Measurements from ENCODE around the gene XDH. TPM values are rescaled to one million over a fixed set of nuclear protein-coding genes. Genes with fewer than 3 reads are reported as not detected.

Gene XDH
- total RNA-seq, 1 donor from 2014 or later: not detected

DNA sequence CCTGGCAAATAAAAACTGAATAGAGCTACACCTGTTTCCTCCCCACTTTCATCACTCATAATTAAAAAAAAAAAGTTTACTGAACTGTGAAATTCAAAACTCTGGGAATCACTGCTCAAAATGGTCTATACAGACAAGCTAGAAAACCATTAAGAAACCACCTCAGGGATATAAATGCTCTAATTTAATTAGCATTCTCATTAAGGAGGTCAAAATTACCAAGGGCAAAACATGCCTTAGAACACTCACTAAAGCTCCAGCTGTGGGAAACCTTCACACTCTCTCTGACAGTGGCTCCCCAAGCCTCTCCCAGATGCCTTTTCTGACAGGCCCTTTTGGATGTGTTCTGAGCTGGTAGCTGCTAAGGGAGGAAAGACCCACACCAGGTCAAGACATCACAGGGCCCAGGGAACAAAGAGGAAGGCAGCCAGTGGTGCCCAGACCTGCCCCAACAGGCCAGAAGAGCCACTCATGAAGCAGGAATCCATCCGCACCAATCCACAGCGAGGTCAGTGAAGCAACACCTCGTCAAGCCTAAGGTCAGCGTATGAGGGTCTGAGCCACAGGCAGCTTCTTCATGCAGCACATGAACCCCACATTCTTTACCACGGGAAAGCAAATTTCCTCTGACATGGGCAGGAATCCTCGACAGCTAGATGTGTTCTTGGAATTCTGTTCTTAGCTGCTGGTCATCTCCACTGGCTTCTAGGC is 35.6 kb downstream of the XDH start:
- DNase-seq (ENCODE audit: missing footprints) (no peak), ATAC-seq (no peak)
- intact Hi-C loops (cut with DNase I): no loop called here

DNA sequence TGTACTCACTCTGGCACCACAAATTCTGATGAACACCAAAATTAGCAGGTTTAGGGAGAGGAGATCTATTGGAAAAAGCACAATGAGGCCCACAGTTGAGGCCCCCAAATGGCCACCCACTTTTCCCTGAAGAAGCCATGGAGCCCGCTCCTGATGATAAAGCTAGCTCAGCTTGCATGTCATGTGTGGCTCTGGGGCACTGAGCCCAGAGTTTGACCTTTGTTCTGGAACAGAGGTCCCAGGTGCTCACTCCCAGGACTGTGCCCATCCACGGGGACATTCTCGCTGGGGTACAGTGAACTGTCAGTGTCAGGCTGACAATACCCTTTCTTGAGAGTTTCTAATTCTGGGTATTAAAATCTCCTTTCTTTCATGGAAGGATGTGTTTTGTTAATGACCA is 36.2 kb downstream of the XDH start:
- ATAC-seq (peak; percentile 68), DNase-seq (ENCODE audit: missing footprints) (no peak)
- intact Hi-C loops (cut with DNase I): no loop called here

DNA sequence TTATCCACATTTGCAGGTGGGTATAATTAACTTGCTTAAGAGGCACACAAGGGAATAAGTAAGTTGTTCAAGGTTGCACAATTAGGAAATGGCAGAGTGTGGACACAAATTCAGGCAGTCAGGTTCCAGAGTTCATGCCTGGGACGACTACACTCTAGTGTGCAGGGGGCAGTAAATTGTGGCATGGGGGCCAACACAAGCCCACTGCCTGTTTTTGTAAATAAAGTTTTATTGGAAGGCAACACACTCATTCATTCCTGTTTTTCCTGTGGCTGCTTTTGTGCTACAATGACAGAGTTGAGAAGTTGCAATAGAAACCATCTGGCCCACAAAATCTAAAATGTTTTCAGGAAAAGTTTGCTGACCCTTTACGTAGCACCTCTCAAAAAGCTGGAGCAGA is 41.4 kb downstream of the XDH start:
- no peak for ATAC-seq
- intact Hi-C loops (cut with DNase I): no loop called here

DNA sequence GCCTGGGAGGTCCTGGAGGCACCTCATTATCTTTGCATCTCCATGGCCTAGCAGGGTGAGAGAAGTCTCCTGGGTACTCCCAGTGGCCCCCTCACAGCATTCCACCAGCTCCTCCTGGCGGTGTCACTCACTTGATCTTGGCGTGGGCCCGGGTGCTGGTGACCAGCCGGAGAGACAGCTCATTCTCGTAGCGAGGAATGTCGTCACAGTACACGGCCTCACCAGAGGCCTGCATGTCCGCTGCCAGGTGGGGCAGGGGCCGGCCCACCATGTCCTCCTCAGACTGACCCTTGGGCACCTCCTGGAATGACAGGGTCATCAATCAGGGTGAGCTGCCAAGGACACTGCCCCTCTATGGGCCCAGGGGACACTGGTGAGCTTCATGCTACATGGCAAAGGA is 42.4 kb downstream of the XDH start:
- DNase-seq (ENCODE audit: missing footprints) (no peak), ATAC-seq (no peak)
- intact Hi-C loops (cut with DNase I): no loop called here

More for the DNA sequence above, 41.4 kb downstream of the XDH start:
- DNase-seq (ENCODE audit: missing footprints): no peak

DNA sequence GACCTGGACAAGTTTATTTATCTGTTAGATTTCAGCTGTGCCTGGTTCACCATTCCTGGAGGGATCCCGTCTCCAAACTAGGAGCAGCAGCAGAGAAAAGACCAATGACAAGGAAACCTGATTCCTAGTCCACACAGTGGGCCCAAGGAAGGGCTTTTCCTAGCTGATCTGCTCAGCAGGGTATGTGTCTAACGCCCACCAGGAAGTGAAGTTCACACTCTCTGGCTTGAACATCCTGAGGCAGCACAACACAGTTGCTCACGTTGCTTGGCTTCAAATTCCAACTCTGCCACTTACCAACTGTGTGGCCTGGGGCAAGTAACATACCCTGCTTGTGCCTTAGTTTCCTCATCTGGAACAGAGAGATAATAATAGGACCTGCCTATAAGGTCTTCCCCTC is 42.9 kb downstream of the XDH start:
- no peak for DNase-seq (ENCODE audit: missing footprints)
- intact Hi-C loops (cut with DNase I): no loop called here
- no peak for ATAC-seq

DNA sequence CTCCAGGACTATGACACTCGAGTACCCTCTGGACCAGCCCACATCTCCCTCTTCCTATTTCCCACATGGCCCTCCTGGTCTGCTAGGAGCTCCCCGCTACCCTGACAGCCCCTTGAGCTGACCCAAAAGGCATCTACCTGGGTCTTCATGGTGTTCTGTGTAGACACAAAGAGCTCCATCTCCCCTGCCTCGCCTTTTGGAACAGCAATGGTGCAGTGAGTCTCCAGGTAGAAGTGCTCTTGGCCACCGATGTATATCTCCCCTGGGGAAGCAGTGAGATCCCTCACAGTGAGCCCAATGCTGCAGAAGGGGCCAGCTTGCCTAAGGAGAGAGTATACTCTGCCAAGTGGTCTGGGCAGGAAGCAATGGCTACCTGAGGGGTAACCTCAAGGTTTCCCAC is 47.8 kb downstream of the XDH start:
- intact Hi-C loops (cut with DNase I): no loop called here
- DNase-seq (ENCODE audit: missing footprints) (no peak), ATAC-seq (no peak)

DNA sequence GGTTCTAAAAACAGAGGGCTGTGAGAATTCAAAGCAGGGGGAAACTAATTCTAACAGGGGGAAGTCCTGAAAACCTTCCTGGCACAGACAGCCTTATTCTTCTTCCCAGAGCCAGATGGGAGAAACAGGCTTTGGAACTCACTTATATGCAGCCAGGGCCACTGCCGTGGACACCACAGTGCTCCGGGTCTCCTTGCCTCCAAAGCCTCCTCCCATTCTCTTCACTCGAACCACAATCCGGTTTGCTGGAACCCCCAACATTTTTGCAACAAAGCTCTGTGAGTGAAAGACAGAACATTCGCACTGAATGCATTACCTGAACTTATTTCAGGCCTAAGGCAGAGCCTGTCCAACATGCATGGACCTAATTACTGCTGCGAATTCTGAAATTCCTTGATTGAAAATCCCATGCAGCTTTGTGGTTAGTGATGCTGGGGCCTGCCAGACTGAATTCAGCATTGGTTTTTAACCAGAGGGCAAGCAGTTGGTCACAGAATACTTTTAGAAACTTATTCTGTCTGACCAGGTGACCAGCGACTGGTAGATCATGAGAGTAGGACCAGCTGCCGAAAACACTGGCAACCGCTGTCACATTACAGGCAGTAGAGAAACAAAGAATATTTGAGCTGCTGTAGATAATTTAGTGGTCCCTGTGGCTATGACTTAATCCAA is 48.6 kb downstream of the XDH start:
- ATAC-seq: no peak

DNA sequence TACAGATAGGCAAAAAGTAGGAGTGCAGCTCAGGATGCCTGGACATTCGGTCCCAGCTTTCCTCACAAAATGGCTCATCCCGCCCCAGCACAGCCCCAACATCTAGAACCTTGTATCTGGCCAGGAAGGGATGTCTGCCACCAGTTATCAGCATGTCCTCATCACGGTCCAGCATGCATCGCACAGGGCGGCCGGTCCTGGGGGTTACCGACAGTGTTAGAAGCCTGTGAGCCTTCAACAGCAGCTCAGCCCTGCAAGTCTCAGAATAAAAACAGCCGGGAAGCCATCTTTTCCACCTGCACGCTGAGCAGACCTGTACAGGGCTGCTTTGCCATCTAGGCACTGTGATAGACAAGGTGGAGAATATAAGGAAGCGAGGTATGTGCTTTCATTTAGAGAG is 49.2 kb downstream of the XDH start:
- DNase-seq (ENCODE audit: missing footprints) (no peak), ATAC-seq (no peak)
- intact Hi-C loops (cut with DNase I): no loop called here

More for the DNA sequence above, 48.6 kb downstream of the XDH start:
- intact Hi-C loops (cut with DNase I): no loop called here
- no peak for DNase-seq (ENCODE audit: missing footprints)

DNA sequence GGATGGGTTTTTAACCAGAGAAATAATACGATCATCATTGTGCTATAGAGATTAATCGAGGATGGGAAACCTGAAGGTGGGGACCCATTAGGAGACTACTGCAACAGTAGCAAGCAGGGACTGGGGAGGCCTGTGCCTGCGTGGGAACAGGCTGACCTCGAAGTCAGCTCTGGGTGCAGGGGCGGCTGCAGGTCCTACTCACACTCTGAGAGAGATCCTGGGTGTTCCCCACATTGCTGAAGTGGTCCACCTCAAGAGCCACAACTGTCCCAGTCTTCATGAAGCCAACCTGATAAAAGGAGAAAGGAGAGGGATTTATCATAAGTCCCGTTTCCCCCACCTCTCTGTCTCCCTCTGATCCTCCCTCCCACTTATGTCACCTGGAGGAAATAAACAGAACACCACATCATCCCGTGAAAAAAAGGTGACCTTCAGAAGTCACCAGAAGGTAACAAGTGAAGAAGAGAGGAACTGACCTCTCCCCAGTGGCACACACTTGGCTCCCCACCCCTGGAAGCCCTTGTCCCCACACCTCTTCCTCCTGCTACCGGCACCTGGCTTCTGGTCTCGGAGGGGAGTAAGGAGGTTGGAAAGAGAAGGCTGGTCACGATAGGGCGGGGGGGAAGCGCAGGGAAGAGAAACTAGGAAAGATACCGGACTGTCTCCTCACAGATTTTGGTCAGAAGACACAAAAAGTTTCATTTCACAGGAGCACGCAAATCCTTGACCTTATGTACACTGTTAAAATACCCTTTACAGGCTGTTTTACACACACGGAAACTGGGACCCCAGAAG is 50.4 kb downstream of the XDH start:
- ATAC-seq: no peak
- intact Hi-C loops (cut with DNase I): no loop called here
- DNase-seq (ENCODE audit: missing footprints): no peak

DNA sequence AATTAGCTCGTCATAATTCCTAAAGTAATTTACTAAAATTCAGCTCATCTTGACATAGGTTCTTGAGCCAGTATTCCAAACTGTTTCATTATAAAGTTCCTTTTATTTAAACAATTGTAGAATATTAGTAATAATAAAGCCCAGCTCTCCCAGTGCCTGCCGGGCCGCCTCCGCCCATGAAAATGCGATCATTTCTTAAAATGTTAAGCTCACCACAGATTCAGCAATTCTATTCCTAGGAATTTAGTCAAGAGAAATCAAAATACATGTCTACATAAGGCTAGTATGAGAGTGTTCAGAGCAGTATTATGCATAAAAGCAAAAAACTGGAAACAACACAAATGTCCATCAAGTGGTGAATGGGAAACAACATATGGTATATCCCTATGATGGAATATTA is 52.0 kb downstream of the XDH start:
- intact Hi-C loops (cut with DNase I): no loop called here
- ATAC-seq (no peak), DNase-seq (ENCODE audit: missing footprints) (no peak)

DNA sequence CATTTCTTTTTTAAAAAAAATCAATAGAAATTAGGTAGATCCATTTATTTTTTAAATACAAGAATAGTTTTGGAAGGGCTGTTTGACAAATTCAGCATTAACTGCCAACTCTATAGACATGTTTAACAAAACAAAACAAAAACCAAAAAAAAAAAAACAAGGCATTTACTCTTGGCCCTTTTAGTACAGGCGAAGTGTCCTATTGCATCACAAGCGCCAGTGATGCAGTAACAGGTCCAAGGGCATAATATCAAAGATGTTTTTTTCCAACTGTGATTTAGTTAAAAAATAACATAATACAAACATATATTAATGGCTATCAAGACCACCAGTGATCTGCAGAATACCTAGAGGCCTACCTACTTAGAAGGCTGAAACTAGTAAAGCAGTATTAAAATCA is 55.3 kb downstream of the XDH start:
- intact Hi-C loops (cut with DNase I): no loop called here
- ATAC-seq (no peak), DNase-seq (ENCODE audit: missing footprints) (no peak)

DNA sequence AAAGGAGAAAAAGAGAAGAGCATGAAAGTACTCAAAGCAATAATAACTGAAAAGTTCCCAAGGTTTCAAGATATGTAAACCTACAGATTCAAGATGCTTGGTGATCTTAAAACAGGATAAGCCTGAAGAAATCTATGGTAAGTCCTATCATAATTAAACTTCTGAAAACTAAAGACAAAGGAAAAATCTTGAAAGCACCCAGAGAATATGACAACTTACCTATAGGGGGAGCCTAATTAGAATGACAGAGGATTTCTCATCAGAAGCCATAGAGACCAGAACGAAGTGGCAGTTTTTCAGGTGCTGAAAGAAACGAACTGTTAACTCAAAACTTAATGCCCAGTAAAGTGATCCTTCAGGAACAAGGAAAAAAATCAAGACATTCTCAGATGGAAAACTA is 59.7 kb downstream of the XDH start:
- no peak for ATAC-seq
- intact Hi-C loops (cut with DNase I): no loop called here

DNA sequence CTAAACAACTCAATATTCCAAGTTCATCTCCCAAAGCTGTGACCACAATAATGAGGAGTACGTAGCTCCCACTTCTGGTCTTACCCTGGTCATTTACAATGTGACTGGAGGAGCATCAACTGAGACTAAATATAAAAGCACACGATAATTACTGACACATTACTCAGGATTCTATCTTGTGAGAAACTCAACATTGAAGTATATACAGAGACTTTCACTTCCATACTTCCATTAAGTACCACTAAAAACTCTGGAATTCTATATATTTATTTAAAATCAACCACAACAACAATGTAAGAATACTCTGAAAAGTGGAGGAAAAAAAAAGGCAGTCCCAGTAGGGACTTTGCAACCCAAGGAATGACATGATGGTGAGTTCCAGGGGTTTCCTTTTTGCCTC is 61.4 kb downstream of the XDH start:
- ATAC-seq (no peak), DNase-seq (ENCODE audit: missing footprints) (no peak)
- intact Hi-C loops (cut with DNase I): no loop called here

More for the DNA sequence above, 59.7 kb downstream of the XDH start:
- DNase-seq (ENCODE audit: missing footprints): no peak

DNA sequence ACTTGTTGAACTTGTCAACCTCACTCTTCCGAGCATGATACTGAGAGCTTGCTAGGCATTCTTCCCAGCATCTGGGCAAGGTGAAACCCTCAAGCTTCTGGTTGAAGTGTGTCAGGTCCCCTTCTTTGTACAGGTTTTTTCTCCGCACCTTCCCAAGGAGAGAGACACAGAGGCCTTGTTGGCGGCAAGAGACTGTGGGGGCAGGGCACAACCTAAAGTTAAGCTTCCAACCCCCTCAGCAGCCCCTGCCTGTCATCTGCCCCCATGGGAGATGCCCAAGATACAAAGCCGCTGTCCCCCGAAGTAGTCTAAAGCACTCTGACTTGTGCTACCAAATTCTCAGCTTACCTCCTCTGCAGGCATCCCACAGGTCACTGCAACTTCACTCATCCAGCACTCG is 64.9 kb downstream of the XDH start:
- intact Hi-C loops (cut with DNase I): no loop called here
- DNase-seq (ENCODE audit: missing footprints) (no peak), ATAC-seq (no peak)

DNA sequence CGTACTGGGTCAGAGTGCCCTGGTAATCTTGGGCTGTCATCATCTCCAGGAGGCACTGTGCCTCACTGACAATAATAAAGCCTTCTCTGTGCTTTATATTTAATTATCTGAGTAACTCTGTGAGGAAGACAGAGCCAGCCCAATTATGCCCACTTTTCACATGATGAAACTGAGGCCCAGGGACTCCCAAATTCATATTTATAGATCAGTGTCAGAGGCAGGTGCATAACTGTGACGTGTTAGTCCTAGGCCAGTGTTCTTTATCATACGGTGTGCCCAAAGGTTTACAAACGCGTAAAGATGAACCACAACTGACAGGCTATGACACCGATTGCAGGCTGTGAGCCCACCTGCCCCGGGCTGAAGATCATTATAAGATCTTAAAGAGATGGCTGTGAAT is 65.4 kb downstream of the XDH start:
- intact Hi-C loops (cut with DNase I): no loop called here
- no peak for ATAC-seq
- DNase-seq (ENCODE audit: missing footprints): no peak

DNA sequence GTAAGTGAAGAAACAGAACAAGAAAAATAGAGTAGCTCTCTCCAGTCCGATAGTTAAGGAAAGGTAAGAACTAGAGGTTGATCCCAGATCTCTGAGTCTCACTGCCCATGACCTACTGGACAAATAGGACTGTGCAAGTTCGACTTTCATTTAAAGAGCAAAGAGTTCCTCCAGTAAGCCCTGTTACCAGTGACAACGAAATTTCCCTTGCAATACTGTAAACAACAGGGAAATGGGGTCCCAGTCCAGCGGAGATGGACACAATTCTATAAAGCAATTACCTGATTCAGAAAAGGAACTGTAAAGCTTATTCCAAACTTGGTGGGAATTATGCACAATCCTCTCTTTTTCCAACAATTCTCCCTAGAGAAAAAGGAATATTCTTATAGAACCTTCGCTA is 65.9 kb downstream of the XDH start:
- ATAC-seq (no peak), DNase-seq (ENCODE audit: missing footprints) (no peak)
- intact Hi-C loops (cut with DNase I): no loop called here

DNA sequence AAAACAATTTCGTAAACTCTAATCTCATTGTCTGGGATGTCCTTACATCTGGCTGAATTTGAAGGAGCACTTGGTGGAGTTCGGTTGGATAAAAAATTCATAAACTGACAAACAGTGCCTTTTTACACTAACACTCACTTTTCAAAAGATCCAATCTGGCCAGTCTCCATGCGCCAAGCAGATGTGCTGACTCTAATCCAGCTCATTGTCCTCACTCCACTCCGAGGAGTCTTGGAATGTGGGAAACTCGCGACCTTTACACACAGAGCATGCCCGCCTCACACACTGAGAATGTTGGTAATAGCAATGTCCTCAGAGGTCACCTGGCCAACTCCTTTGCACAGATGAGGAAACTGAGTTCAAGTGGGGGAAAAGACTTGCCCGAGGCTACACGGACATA is 66.8 kb downstream of the XDH start:
- intact Hi-C loops (cut with DNase I): no loop called here
- DNase-seq (ENCODE audit: missing footprints) (no peak), ATAC-seq (peak; percentile 41)

DNA sequence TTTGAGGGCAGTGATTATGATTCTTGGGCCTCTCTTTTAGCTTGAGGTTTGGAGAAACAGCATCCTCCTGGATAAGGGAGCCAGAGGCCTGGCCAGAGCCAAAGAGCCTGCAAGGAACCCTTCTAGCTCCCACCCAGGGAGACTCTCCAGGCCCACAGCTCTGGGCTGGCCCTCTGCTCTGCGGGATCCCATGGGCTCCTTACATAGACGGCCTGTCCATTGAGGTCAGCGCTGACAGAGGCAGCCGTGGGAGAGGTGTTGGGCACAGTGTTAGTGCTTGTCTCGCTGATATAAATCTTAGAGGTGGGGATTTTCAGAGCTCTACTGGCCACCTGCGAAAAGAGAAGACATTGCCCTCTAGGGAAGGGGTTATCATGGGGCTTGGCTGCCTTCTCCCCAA is 67.2 kb downstream of the XDH start:
- DNase-seq (ENCODE audit: missing footprints) (no peak), ATAC-seq (peak; percentile 47)
- intact Hi-C loops (cut with DNase I): no loop called here

DNA sequence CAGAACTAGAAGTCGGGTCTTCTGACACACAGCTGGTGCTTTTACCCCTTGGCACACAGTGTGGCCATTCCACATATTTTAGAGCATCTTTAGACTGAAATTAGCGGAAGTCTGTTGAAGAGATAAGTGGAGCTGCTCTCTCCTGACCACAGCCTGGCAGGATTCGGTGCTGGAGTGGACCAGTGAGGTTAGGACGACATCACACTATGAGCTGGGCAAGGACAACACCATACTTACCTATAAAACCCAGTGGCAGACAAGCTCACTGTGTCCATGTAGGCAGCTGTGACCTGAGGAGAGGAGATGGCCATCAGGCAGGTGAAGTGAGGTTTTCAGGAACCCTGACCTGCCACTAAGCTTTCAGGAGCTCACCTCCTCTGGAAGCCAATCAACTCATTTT is 70.1 kb downstream of the XDH start:
- DNase-seq (ENCODE audit: missing footprints) (no peak), ATAC-seq (no peak)
- intact Hi-C loops (cut with DNase I): no loop called here

DNA sequence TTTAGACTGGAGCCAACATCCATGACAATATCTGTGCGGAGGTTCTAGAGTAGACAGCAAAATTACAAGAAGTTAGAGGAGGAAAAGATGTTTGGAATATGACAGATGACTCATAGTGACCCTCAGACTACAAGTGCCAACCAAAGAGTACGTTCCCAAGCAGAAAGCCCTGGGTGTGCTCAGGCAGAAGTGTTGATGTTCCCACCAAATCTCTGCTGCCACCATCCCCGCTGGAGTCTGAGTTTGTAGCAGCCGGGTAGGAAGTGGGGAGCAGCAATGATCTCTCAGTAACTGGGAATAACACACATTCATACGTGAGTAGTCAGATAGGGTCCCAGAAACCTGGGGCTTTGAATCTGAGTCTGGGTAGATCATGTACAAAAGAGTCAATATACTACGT is 73.2 kb downstream of the XDH start:
- DNase-seq (ENCODE audit: missing footprints) (no peak), ATAC-seq (no peak)
- intact Hi-C loops (cut with DNase I): no loop called here

Measured in Right ventricle myocardium inferior (tissue), 1 donor.